Colonic mucosa (tissue), 4 donors: ENCODE results near the gene IGF2R. TPM values are rescaled to one million over a fixed set of nuclear protein-coding genes. Genes with fewer than 3 reads are reported as not detected.

Source experiments
- DNase-seq: peaks from one replicate; pipeline ENCODE4 v3.0.0-alpha.2; 2020
- H3K27ac ChIP-seq: fragments of 200-600 bp; one replicate; pipeline ENCODE4 v1.8.0; 2021
- H3K27me3 ChIP-seq: fragments of 200-600 bp; one replicate; pipeline ENCODE4 v1.8.0; 2021
- H3K36me3 ChIP-seq: fragments of 200-600 bp; one replicate; pipeline ENCODE4 v1.8.0; 2021
- H3K4me1 ChIP-seq: fragments of 200-600 bp; one replicate; pipeline ENCODE4 v1.8.0; 2021; ENCODE audit warnings: mild to moderate bottlenecking
- H3K4me3 ChIP-seq: fragments of 200-600 bp; one replicate; pipeline ENCODE4 v1.8.0; 2021
- H3K9ac ChIP-seq, 2 donors: one replicate each; pipeline ENCODE4 v1.7.0; 2013; ENCODE audit warnings: control low read depth in 2 of 2, low read depth in 2 of 2, low read length in 2 of 2
- H3K9me3 ChIP-seq: fragments of 200-600 bp; one replicate; pipeline ENCODE4 v1.8.0; 2021
- intact Hi-C: fragments of 100-400 bp; cut with DNase I; formaldehyde crosslinking; loops from one replicate; pipeline ENCODE4 v1.14.1; 2022
- total RNA-seq, 2 donors: library from RNA; stranded (reverse); fragmentation: NEBNext Ultra II Directional in 1 of 2; extraction: Animal tissue kit (Norgen Biotek cat#: 25700) in 1 of 2; gene quantifications; one replicate each; pipeline ENCODE4 v1.2.1, GENCODE V29; 2021
- TF ChIP-seq, protein P1 (sequence below): fragments of 200-600 bp; IDR thresholded peaks from one replicate; pipeline ENCODE4 v1.8.0; 2022; ENCODE audit warnings: antibody characterized with exemption, mild to moderate bottlenecking
- donor health status: healthy.
- donor health status: DM: no; HTN: no; CAD: no.
- donor health status: DM: no; HTN: no; CAD: no.

IGF2R gene
- total RNA-seq, 2 donors from 2014 or later = 73.8 to 84.4 TPM

DNA sequence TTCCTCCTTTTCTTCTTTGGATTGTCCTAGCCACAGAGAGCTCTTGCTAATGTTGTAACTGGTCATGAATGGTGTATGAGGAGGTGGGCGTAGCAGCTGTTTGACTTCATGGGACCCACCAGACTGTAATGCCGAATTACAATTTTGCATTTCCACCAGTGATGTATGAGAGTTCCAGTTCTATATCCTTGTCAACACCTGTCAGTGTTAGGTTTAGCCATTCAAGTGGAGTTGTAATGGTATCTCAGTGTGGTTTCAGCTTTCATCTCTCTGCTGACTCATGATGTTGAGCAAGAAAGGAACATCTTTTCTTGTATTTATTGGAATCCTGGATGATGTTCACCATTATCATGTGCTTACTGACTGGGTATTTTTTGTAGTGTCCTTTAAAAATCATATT is 5.1 kb downstream of the IGF2R start:
- H3K27ac ChIP-seq = no peak overlapping the region
- H3K4me3 ChIP-seq = no peak overlapping the region
- TF ChIP-seq, protein P1, sequence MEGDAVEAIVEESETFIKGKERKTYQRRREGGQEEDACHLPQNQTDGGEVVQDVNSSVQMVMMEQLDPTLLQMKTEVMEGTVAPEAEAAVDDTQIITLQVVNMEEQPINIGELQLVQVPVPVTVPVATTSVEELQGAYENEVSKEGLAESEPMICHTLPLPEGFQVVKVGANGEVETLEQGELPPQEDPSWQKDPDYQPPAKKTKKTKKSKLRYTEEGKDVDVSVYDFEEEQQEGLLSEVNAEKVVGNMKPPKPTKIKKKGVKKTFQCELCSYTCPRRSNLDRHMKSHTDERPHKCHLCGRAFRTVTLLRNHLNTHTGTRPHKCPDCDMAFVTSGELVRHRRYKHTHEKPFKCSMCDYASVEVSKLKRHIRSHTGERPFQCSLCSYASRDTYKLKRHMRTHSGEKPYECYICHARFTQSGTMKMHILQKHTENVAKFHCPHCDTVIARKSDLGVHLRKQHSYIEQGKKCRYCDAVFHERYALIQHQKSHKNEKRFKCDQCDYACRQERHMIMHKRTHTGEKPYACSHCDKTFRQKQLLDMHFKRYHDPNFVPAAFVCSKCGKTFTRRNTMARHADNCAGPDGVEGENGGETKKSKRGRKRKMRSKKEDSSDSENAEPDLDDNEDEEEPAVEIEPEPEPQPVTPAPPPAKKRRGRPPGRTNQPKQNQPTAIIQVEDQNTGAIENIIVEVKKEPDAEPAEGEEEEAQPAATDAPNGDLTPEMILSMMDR = no peak
- DNase-seq = no peak
- no peaks in the 10 kb centered on the region for H3K36me3 ChIP-seq
- no peak overlapping the region for H3K9ac ChIP-seq
- H3K27me3 ChIP-seq = no peaks in the 10 kb centered on the region
- intact Hi-C loops = no loop called here
- peaks cover 14% of the 10 kb centered on the region for H3K4me1 ChIP-seq
- no peaks in the 10 kb centered on the region for H3K9me3 ChIP-seq

DNA sequence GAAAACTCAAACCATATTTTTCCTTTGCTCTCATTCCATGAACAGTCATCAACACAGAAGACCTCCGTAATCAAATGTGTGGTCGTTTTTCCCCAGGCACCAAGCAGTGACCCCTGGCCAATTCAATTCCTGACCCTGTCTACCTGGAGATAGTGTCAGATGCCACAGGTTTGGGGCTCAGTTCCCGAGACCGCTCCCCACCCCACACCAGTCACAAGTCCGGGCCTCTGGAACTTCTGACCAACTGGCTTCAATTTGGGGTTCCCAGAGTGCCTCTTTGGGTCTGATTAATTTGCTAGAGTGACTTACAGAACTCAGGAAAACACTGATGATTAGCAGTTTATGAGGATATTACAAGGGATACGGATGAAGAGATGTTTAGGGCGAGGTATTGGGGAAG is 6.0 kb downstream of the IGF2R start:
- H3K27ac ChIP-seq = no peak overlapping the region
- TF ChIP-seq, protein P1 = no peak
- no peaks in the 10 kb centered on the region for H3K36me3 ChIP-seq
- no peak for DNase-seq
- H3K27me3 ChIP-seq = no peaks in the 10 kb centered on the region
- no peaks in the 10 kb centered on the region for H3K9me3 ChIP-seq
- no peak overlapping the region for H3K9ac ChIP-seq
- H3K4me1 ChIP-seq = peaks cover 14% of the 10 kb centered on the region
- intact Hi-C loops = no loop called here
- H3K4me3 ChIP-seq = no peak overlapping the region

DNA sequence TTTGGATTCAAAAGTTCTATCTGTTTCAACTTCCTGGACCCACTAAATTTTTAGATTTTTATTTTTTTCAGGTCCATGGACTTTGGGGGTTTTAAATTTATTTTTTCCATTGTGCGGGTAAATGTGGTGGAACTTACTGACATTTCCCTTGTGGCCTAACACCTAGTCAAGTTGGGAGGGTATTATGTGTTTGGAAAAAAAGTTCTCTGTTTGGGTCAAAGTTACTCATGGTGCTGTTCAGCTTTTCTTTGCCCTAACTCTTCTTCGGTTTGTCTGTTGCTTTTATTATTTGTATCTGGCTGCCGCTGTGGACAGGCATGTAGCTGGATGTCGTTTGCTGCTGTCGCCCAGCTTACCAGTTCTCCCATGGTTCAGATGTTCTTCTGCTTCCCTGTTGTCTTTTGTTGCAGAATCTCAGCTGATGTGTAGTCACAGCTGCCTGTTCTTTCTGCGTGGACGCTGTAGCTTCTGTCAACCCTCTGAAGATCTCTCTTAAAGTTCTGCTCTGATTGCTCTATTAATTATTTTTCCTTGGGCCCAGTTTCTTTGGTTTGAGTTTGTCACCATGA is 7.9 kb downstream of the IGF2R start:
- Histone ChIP-seq H3K4me3 (no peak overlapping the region), H3K9me3 (no peaks in the 10 kb centered on the region), H3K27ac (no peak overlapping the region), H3K27me3 (no peaks in the 10 kb centered on the region), H3K36me3 (no peaks in the 10 kb centered on the region), H3K9ac (no peak overlapping the region), H3K4me1 (peaks cover 18% of the 10 kb centered on the region)
- no peak for DNase-seq
- TF ChIP-seq, protein P1 = no peak
- intact Hi-C loops = no loop called here

DNA sequence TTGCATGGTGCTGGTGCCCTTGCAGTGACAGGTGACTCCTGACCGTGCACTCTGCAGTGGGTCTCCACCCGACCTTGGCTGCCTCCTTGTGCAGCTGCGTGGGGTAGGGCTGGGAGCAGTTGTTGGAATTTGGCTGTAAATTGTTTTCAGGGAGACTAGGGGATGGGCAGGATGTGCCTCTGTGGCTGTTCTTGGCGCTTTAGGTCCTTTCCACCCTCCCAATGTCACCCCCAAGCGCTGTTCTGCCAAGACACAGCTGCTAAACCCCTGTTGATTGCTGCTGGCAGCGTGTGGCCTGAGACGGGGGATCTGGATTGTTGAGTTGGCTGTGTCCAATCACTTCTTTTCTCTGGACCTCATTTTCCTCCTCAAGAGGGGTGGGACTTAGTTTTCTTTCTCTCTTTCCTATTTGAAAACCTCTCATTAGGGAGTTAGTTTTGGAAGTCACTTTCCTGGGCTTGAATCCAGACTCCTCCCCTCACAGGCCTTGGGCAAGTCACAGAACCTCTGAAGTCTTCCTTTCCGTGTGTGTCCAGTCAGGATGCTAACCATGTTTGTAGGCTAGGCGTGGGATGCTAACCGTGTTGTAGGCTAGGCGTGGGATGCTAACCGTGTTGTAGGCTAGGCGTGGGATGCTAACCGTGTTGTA is 8.5 kb downstream of the IGF2R start:
- DNase-seq = no peak
- intact Hi-C loops = no loop called here

DNA sequence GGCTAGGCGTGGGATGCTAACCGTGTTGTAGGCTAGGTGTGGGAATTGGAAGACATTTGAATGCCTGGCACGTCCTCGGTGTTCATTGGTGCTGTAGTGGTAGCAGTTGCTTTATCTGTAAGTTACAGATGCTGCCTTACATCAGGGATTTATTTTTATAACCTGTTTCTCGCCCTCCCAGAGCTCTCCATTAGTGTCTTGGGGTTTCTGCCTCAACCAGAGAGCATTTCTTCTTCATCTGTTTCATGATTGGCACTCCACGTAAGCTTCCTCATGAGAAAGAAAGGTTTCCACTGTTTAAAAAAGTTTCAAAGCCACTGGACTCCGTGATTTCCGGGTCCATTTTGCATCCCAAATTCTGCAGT is 9.0 kb downstream of the IGF2R start:
- H3K4me1 ChIP-seq = peaks cover 10% of the 10 kb centered on the region
- H3K27me3 ChIP-seq = no peaks in the 10 kb centered on the region
- intact Hi-C loops = no loop called here
- H3K27ac ChIP-seq = peak overlapping the region; percentile 56
- DNase-seq = no peak
- H3K4me3 ChIP-seq = no peak overlapping the region
- TF ChIP-seq, protein P1 = no peak
- no peaks in the 10 kb centered on the region for H3K9me3 ChIP-seq
- H3K9ac ChIP-seq = no peak overlapping the region
- no peaks in the 10 kb centered on the region for H3K36me3 ChIP-seq

More for the DNA sequence above, 8.5 kb downstream of the IGF2R start:
- TF ChIP-seq, protein P1 = no peak
- H3K27me3 ChIP-seq = no peaks in the 10 kb centered on the region
- no peak overlapping the region for H3K4me3 ChIP-seq
- H3K9ac ChIP-seq = no peak overlapping the region
- no peaks in the 10 kb centered on the region for H3K9me3 ChIP-seq
- no peak overlapping the region for H3K27ac ChIP-seq
- peaks cover 15% of the 10 kb centered on the region for H3K4me1 ChIP-seq
- no peaks in the 10 kb centered on the region for H3K36me3 ChIP-seq
